ENCODE measurements around the gene HIPK1.

HIPK1 gene

GRCh38 chr1:113891631-113892220 lies 37.4 kb upstream of the HIPK1 start:
- H3K4me3 ChIP-seq (replicated peaks in 1 of 2; ENCODE audit: low read depth in 2 of 2, low read length in 2 of 2), result no peak overlapping the region
- no peak for DNase-seq (ENCODE audit: low read depth in 2 of 2)
- no peak for TF ChIP-seq CTCF (IDR thresholded peaks at IDR 0.05; ENCODE audit: low read depth, low read length)

DNA sequence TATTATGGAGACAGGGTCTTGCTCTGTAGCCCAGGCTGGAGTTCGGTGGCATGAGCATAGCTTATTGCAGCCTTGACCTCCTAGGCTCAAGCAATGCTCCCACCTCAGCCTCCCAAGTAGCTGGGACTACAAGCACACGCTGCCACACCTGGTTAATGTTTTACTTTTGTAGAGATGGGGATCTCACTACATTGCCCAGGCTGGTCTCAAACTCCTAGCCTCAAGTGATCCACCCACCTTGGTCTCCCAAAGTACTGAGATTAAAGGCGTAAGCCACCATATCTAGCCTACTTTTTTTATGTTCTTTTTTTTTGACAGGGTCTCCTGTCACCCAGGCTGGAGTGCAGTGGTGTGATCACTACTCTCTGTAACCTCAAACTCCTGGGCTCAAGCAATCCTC lies 35.9 kb upstream of the HIPK1 start:
- H3K4me3 ChIP-seq (replicated peaks in 1 of 2; ENCODE audit: low read depth in 2 of 2, low read length in 2 of 2), result no peak overlapping the region
- TF ChIP-seq CTCF (IDR thresholded peaks at IDR 0.05; ENCODE audit: low read depth, low read length), result no peak
- no peak for DNase-seq (ENCODE audit: low read depth in 2 of 2)

DNA sequence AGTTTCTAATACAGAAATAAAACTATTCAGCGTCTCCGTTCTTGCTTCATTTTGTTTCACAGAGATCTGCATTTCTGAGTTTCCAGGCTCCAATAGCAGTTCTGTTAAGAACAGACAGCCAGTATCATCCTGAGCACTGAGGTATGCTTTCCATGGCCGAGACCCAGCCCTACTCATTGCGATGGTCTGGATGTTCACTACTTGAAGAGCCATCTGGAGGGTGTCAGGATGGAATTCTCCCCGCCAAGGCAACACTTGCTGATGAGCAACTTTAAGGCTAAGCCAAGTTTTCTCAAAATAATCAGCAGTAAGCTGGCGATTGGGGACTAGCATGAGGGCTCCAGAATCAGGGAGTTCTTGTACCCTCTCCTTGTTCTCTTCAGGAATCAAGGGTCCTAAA lies 34.0 kb upstream of the HIPK1 start:
- no peak for DNase-seq (ENCODE audit: low read depth in 2 of 2)
- TF ChIP-seq CTCF (IDR thresholded peaks at IDR 0.05; ENCODE audit: low read depth, low read length), result no peak
- no peak overlapping the region for H3K4me3 ChIP-seq (replicated peaks in 1 of 2; ENCODE audit: low read depth in 2 of 2, low read length in 2 of 2)

DNA sequence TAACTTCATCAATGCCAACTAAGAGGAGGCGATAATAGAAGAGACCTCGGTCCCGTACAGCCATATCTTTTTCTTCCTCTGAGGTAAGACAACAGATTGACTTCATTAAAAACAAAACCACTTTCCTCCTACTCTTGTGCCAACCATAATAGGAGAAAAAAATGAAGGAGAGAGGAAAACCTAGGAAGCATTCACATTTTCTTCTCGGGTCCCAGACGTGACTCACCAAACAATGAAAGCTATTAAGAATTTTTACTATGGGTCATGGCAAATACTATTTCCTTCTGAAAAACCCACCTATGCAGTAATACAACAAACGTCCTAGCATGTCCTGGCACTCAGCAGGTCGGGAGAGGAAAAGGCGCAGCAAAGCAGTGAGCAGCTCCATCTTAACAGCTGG lies 33.2 kb upstream of the HIPK1 start:
- TF ChIP-seq CTCF (IDR thresholded peaks at IDR 0.05; ENCODE audit: low read depth, low read length), result no peak
- H3K4me3 ChIP-seq (replicated peaks in 1 of 2; ENCODE audit: low read depth in 2 of 2, low read length in 2 of 2), result no peak overlapping the region
- no peak for DNase-seq (ENCODE audit: low read depth in 2 of 2)

DNA sequence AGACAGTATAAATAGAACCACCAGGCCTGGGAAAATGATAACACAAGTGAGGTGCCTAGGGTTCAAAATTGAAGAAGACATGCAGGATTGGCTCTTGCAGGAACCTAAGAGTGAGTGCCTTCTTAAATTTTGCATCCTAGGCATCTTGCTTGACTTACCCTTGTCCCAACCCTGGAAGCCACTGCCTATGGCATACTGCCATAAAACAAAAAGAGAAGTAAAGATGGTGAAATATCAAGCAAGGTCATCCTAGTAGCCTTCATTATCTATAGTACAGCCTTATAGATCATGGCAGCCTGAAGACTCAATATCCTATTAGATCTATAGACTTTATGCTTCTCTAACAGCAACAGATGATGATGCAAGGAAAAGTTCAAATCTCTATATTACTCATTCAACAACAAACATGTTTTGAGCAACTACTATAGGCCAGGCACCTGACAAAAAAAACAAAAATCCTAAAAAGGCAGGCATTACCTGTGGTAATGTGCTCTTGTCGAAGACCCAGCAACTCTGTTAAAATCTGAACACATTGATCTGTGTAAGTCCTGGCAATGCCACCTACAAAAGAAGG lies 30.8 kb upstream of the HIPK1 start:
- no peak for DNase-seq (ENCODE audit: low read depth in 2 of 2)
- TF ChIP-seq CTCF (IDR thresholded peaks at IDR 0.05; ENCODE audit: low read depth, low read length), result no peak
- no peak overlapping the region for H3K4me3 ChIP-seq (replicated peaks in 1 of 2; ENCODE audit: low read depth in 2 of 2, low read length in 2 of 2)

- DNase-seq (ENCODE audit: low read depth in 2 of 2), result peak; percentile 22 to 27
- no peak for TF ChIP-seq CTCF (IDR thresholded peaks at IDR 0.05; ENCODE audit: low read depth, low read length)
- H3K4me3 ChIP-seq (replicated peaks in 1 of 2; ENCODE audit: low read depth in 2 of 2, low read length in 2 of 2), result no peak overlapping the region
Observed at GRCh38 chr1:113899111-113899510, 30.0 kb upstream of the HIPK1 start.

- no peak for TF ChIP-seq CTCF (IDR thresholded peaks at IDR 0.05; ENCODE audit: low read depth, low read length)
- no peak overlapping the region for H3K4me3 ChIP-seq (replicated peaks in 1 of 2; ENCODE audit: low read depth in 2 of 2, low read length in 2 of 2)
Observed at GRCh38 chr1:113901191-113901590, 27.9 kb upstream of the HIPK1 start.

More at GRCh38 chr1:113901191-113901590, 27.9 kb upstream of the HIPK1 start:
- no peak for DNase-seq (ENCODE audit: low read depth in 2 of 2)

Measured in cardiac fibroblast (primary cell).